GM04503 (cell line): ENCODE measurements around the gene BASP1.
"Not testable (repeated sequence)": the region's sequence is repeated elsewhere in the genome, so short reads cannot be mapped to it uniquely, and the experiment has no call there.

ENCODE experiments used
- DNase-seq: peaks from one replicate; pipeline ENCODE4 v3.0.0-alpha.2; 2012; ENCODE audit warnings: low read depth

The BASP1 gene

GRCh38 chr5:17319095-17319494 lies 101.7 kb downstream of the BASP1 start:
- not testable (repeated sequence) for DNase-seq

GRCh38 chr5:17325770-17326599 lies 108.6 kb downstream of the BASP1 start:
- no peak for DNase-seq
